ENCODE results near the gene KIF6. TPM values are rescaled to one million over a fixed set of nuclear protein-coding genes. Genes with fewer than 3 reads are reported as not detected.

KIF6 gene
- total and polyA plus RNA-seq, 2 donors (not counting 1 experiment from before 2014, with no cell fraction given): not detected

GRCh38 chr6:39653612-39654011 lies 71.6 kb downstream of the KIF6 start:
- H3K36me3 ChIP-seq (replicated peaks in 1 of 2; ENCODE audit: control extremely low read depth in 1 of 2, control insufficient read depth in 1 of 2, extremely low read depth in 1 of 2, insufficient read depth in 2 of 2, low read length in 1 of 2): no peaks in the 10 kb centered on the region
- ATAC-seq (ENCODE audit: low read depth) (no peak), DNase-seq (no peak)
- intact Hi-C loops (cut with micrococcal nuclease): no loop called here
- H2AFZ ChIP-seq (ENCODE audit: insufficient read depth, low read depth, low read length, poor library complexity, severe bottlenecking): no peak overlapping the region
- TF ChIP-seq EZH2 (IDR thresholded peaks at IDR 0.05; ENCODE audit: borderline replicate concordance, insufficient read depth, low read depth, low read length, poor library complexity, severe bottlenecking) (no peak), CTCF (IDR thresholded peaks at IDR 0.05) (no peak)
- no CpG with 5 or more reads among the region's 2 CpGs for WGBS (ENCODE audit: insufficient coverage)
- Mint-ChIP-seq H3K4me1 (no peaks in the 10 kb centered on the region), H3K4me3 (no peak overlapping the region), H3K9me3 (ENCODE audit: insufficient read depth) (no peaks in the 10 kb centered on the region), H3K27me3 (peaks cover 22% of the 10 kb centered on the region), H3K27ac (no peak overlapping the region)
- H3K27me3 ChIP-seq (replicated peaks in 1 of 4; ENCODE audit: control extremely low read depth in 1 of 4, control insufficient read depth in 3 of 4, insufficient read depth in 4 of 4, low read length in 3 of 4): peaks cover 0 to 3% (median 0%) of the 10 kb centered on the region in 4 experiments
- H3K27ac ChIP-seq (ENCODE audit: low read length in 2 of 2): no peak overlapping the region
- no peaks in the 10 kb centered on the region for H3K79me2 ChIP-seq (ENCODE audit: control insufficient read depth, insufficient read depth, low read length)
- no peak overlapping the region for H3K4me3 ChIP-seq (ENCODE audit: control extremely low read depth in 1 of 5, extremely low read depth in 1 of 5, insufficient read depth in 1 of 5, low read depth in 2 of 5, low read length in 4 of 5)
- POLR2A ChIA-PET: no interaction called here
- H3K4me2 ChIP-seq (replicated peaks; ENCODE audit: low read depth, low read length, poor library complexity, severe bottlenecking): no peak overlapping the region
- no peaks in the 10 kb centered on the region for H4K20me1 ChIP-seq (ENCODE audit: control insufficient read depth, insufficient read depth, low read length, poor library complexity, severe bottlenecking)
- CTCF ChIA-PET: no interaction called here
- H3K9ac ChIP-seq (ENCODE audit: low read length): no peak overlapping the region
- no peaks in the 10 kb centered on the region for H3K4me1 ChIP-seq (ENCODE audit: control insufficient read depth in 2 of 2, insufficient read depth in 2 of 2, low read length in 2 of 2)
- H3K9me3 ChIP-seq (ENCODE audit: control extremely low read depth in 1 of 3, control insufficient read depth in 2 of 3, insufficient read depth in 1 of 3, low read length in 2 of 3): no peaks in the 10 kb centered on the region

GRCh38 chr6:39649996-39650395 lies 75.2 kb downstream of the KIF6 start:
- ATAC-seq (ENCODE audit: low read depth) (no peak), DNase-seq (no peak)
- Histone ChIP-seq H3K4me2 (replicated peaks; ENCODE audit: low read depth, low read length, poor library complexity, severe bottlenecking) (no peak overlapping the region), H3K27me3 (replicated peaks in 1 of 4; ENCODE audit: control extremely low read depth in 1 of 4, control insufficient read depth in 3 of 4, insufficient read depth in 4 of 4, low read length in 3 of 4) (peaks cover 0 to 3% (median 0%) of the 10 kb centered on the region in 4 experiments), H3K27ac (ENCODE audit: low read length in 2 of 2) (no peak overlapping the region), H3K36me3 (replicated peaks in 1 of 2; ENCODE audit: control extremely low read depth in 1 of 2, control insufficient read depth in 1 of 2, extremely low read depth in 1 of 2, insufficient read depth in 2 of 2, low read length in 1 of 2) (no peaks in the 10 kb centered on the region), H3K4me1 (ENCODE audit: control insufficient read depth in 2 of 2, insufficient read depth in 2 of 2, low read length in 2 of 2) (no peaks in the 10 kb centered on the region), H3K9me3 (ENCODE audit: control extremely low read depth in 1 of 3, control insufficient read depth in 2 of 3, insufficient read depth in 1 of 3, low read length in 2 of 3) (no peaks in the 10 kb centered on the region), H3K9ac (ENCODE audit: low read length) (no peak overlapping the region), H3K79me2 (ENCODE audit: control insufficient read depth, insufficient read depth, low read length) (no peaks in the 10 kb centered on the region), H3K4me3 (ENCODE audit: control extremely low read depth in 1 of 5, extremely low read depth in 1 of 5, insufficient read depth in 1 of 5, low read depth in 2 of 5, low read length in 4 of 5) (no peak overlapping the region), H4K20me1 (ENCODE audit: control insufficient read depth, insufficient read depth, low read length, poor library complexity, severe bottlenecking) (no peaks in the 10 kb centered on the region), H2AFZ (ENCODE audit: insufficient read depth, low read depth, low read length, poor library complexity, severe bottlenecking) (no peak overlapping the region)
- H3K27ac Mint-ChIP-seq: no peak overlapping the region
- ChIA-PET CTCF (no interaction called here), POLR2A (no interaction called here)
- no peaks in the 10 kb centered on the region for H3K4me1 Mint-ChIP-seq
- TF ChIP-seq CTCF (IDR thresholded peaks at IDR 0.05): no peak
- no peak for TF ChIP-seq EZH2 (IDR thresholded peaks at IDR 0.05; ENCODE audit: borderline replicate concordance, insufficient read depth, low read depth, low read length, poor library complexity, severe bottlenecking)
- no peaks in the 10 kb centered on the region for H3K9me3 Mint-ChIP-seq (ENCODE audit: insufficient read depth)
- H3K27me3 Mint-ChIP-seq: peaks cover 14% of the 10 kb centered on the region
- intact Hi-C loops (cut with micrococcal nuclease): no loop called here
- WGBS (ENCODE audit: insufficient coverage): no CpG with 5 or more reads among the region's 2 CpGs
- no peak overlapping the region for H3K4me3 Mint-ChIP-seq

Data from B cell (primary cell).